GM12878 (cell line): ENCODE measurements around the gene RNF40.

Experiments used
- SIX5 ChIP-seq: IDR thresholded peaks from 2 replicates; pipeline ENCODE4 v1.6.1; 2011; ENCODE audit warnings: mild to moderate bottlenecking, low read depth, low read length, moderate library complexity; ENCODE audit not compliant: severe bottlenecking
- ZZZ3 ChIP-seq: IDR thresholded peaks from 2 replicates; pipeline ENCODE4 v1.6.1; 2011; ENCODE audit warnings: low read depth; ENCODE audit not compliant: control insufficient read depth, insufficient read length
- TF ChIP-seq, protein P1 (sequence below), 3 experiments: IDR thresholded peaks in 2 of 3; conservative IDR thresholded peaks in 1 of 3; 2 replicates each; pipeline ENCODE4 v1.5.1; 2011; ENCODE audit warnings: low read depth in 3 of 3, low read length in 3 of 3, mild to moderate bottlenecking in 3 of 3, control low read depth in 2 of 3, moderate library complexity in 2 of 3, inconsistent platforms in 1 of 3, mixed read lengths in 1 of 3; ENCODE audit not compliant: control insufficient read depth in 2 of 3, insufficient read depth in 1 of 3; ENCODE audit errors: extremely low read depth in 1 of 3

DNA sequence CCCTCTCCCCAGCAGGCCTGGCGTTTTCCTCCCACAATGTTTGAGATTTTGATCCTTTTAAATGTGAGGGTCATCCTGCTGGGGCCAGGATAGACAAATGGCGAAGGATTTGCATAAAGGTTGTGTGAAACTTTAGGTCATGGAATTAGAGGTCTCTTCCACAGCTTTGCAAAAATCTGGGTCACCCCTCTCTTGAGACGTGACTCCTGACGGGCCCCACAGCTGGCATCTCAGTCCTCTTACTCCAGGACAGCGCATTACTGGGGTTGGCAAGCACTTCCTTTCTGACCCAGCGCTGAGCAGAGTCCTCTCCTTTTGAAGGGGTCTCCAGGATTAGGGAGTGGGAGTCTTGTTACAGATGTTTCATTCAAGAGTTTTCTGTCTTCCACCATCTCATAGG is 17.5 kb downstream of the RNF40 start:
- no peak for TF ChIP-seq SIX5
- TF ChIP-seq ZZZ3, result no peak
- TF ChIP-seq, protein P1, sequence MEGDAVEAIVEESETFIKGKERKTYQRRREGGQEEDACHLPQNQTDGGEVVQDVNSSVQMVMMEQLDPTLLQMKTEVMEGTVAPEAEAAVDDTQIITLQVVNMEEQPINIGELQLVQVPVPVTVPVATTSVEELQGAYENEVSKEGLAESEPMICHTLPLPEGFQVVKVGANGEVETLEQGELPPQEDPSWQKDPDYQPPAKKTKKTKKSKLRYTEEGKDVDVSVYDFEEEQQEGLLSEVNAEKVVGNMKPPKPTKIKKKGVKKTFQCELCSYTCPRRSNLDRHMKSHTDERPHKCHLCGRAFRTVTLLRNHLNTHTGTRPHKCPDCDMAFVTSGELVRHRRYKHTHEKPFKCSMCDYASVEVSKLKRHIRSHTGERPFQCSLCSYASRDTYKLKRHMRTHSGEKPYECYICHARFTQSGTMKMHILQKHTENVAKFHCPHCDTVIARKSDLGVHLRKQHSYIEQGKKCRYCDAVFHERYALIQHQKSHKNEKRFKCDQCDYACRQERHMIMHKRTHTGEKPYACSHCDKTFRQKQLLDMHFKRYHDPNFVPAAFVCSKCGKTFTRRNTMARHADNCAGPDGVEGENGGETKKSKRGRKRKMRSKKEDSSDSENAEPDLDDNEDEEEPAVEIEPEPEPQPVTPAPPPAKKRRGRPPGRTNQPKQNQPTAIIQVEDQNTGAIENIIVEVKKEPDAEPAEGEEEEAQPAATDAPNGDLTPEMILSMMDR (IDR thresholded peaks at IDR 0.05 in 2 of 3, conservative IDR thresholded peaks at IDR 0.05 in 1 of 3; ENCODE audit: control insufficient read depth in 2 of 3, extremely low read depth in 1 of 3, insufficient read depth in 1 of 3, low read depth in 3 of 3, low read length in 3 of 3), result no peak
